GM23338 (cell line): ENCODE measurements around the gene SSH2. TPM values are rescaled to one million over a fixed set of nuclear protein-coding genes. Genes with fewer than 3 reads are reported as not detected.

Experiments
- ATAC-seq: fragments of 200-7000 bp; cut with Tn5 transposase; 3 replicates; pipeline ENCODE4 v1.9.1; 2020
- DNase-seq: peaks from one replicate; pipeline ENCODE4 v3.0.0-alpha.2; 2015; ENCODE audit warnings: low spot score
- H2AFZ ChIP-seq: fragments of 200-600 bp; sonication (generic); 2 replicates; pipeline ENCODE4 v1.8.0; 2016; ENCODE audit warnings: antibody characterized with exemption, mild to moderate bottlenecking, moderate library complexity
- H3F3A ChIP-seq: fragments of 200-600 bp; sonication (generic); replicated peaks from 2 replicates; pipeline ENCODE4 v1.8.0; 2017; ENCODE audit warnings: antibody characterized with exemption, mixed run types, low read depth
- H3K27ac ChIP-seq: fragments of 200-600 bp; sonication (generic); 2 replicates; pipeline ENCODE4 v1.6.1; 2016; ENCODE audit warnings: low read depth
- H3K27me3 ChIP-seq: fragments of 200-600 bp; sonication (generic); 2 replicates; pipeline ENCODE4 v1.8.0; 2016; ENCODE audit warnings: mild to moderate bottlenecking, mixed run types, moderate library complexity; ENCODE audit not compliant: insufficient read depth
- H3K36me3 ChIP-seq: fragments of 200-600 bp; sonication (generic); 2 replicates; pipeline ENCODE4 v1.8.0; 2016; ENCODE audit warnings: mild to moderate bottlenecking; ENCODE audit not compliant: insufficient read depth
- H3K4me1 ChIP-seq: fragments of 200-600 bp; sonication (generic); 2 replicates; pipeline ENCODE4 v1.8.0; 2016; ENCODE audit warnings: mild to moderate bottlenecking, moderate library complexity; ENCODE audit not compliant: insufficient read depth
- H3K4me2 ChIP-seq: fragments of 200-600 bp; sonication (generic); 2 replicates; pipeline ENCODE4 v1.7.1; 2017; ENCODE audit warnings: mixed run types
- H3K4me3 ChIP-seq: fragments of 200-600 bp; sonication (generic); 2 replicates; pipeline ENCODE4 v1.6.1; 2016; ENCODE audit warnings: mixed run types
- H3K79me2 ChIP-seq: fragments of 200-600 bp; sonication (generic); replicated peaks from 2 replicates; pipeline ENCODE4 v1.8.0; 2017; ENCODE audit warnings: mild to moderate bottlenecking; ENCODE audit not compliant: insufficient read depth
- H3K9me2 ChIP-seq: fragments of 200-600 bp; sonication (generic); 2 replicates; pipeline ENCODE4 v1.8.0; 2017; ENCODE audit not compliant: insufficient read depth
- H4K20me1 ChIP-seq: fragments of 200-600 bp; sonication (generic); replicated peaks from 2 replicates; pipeline ENCODE4 v1.8.0; 2017; ENCODE audit warnings: mild to moderate bottlenecking; ENCODE audit not compliant: insufficient read depth
- H3K27ac Mint-ChIP-seq: 2 replicates; pipeline ENCODE4 v1.8.0; 2020; ENCODE audit warnings: inconsistent platforms, mild to moderate bottlenecking, moderate library complexity, mixed read lengths
- H3K27me3 Mint-ChIP-seq: 3 replicates; pipeline ENCODE4 v1.8.0; 2022; ENCODE audit warnings: low read depth, mild to moderate bottlenecking, moderate library complexity, mixed read lengths, inconsistent platforms; ENCODE audit not compliant: insufficient read depth, poor library complexity
- H3K36me3 Mint-ChIP-seq: 3 replicates; pipeline ENCODE4 v1.8.0; 2021; ENCODE audit warnings: low read depth, mild to moderate bottlenecking, inconsistent platforms, moderate library complexity, mixed read lengths
- H3K4me1 Mint-ChIP-seq: 3 replicates; pipeline ENCODE4 v1.8.0; 2020; ENCODE audit warnings: mild to moderate bottlenecking, inconsistent platforms, mixed read lengths
- H3K4me3 Mint-ChIP-seq: 3 replicates; pipeline ENCODE4 v1.8.0; 2021; ENCODE audit warnings: moderate library complexity, mild to moderate bottlenecking, inconsistent platforms, mixed read lengths
- H3K9me3 Mint-ChIP-seq: 3 replicates; pipeline ENCODE4 v1.8.0; 2020; ENCODE audit warnings: moderate library complexity, mild to moderate bottlenecking, inconsistent platforms, mixed read lengths
- CTCF ChIP-seq, 2 experiments: fragments of 200-600 bp in 1 of 2; sonication (generic) in 1 of 2; conservative IDR thresholded peaks; 2 replicates each; pipeline versions ENCODE4 v1.5.1 to v1.6.1; 2016 to 2017; ENCODE audit warnings: antibody characterized with exemption in 2 of 2, low read depth in 2 of 2, mild to moderate bottlenecking in 2 of 2, moderate library complexity in 1 of 2
- ETS1 ChIP-seq: IDR thresholded peaks from 2 replicates; pipeline ENCODE4 v1.6.1; 2016; ENCODE audit warnings: antibody characterized with exemption
- EZH2 ChIP-seq: fragments of 200-600 bp; sonication (generic); IDR thresholded peaks from one replicate; pipeline ENCODE4 v1.8.0; 2017; ENCODE audit warnings: antibody characterized with exemption, mild to moderate bottlenecking, low read depth; ENCODE audit not compliant: unreplicated experiment
- EZH2phosphoT487 ChIP-seq: fragments of 200-600 bp; sonication (generic); IDR thresholded peaks from one replicate; pipeline ENCODE4 v1.8.1; 2018; ENCODE audit warnings: antibody characterized with exemption; ENCODE audit not compliant: unreplicated experiment
- JUNB ChIP-seq: IDR thresholded peaks from one replicate; pipeline ENCODE4 v1.6.1; 2016; ENCODE audit warnings: antibody characterized with exemption; ENCODE audit not compliant: unreplicated experiment
- NANOG ChIP-seq: IDR thresholded peaks from 2 replicates; pipeline ENCODE4 v1.6.1; 2016; ENCODE audit warnings: antibody characterized with exemption, borderline replicate concordance
- POLR2AphosphoS5 ChIP-seq: IDR thresholded peaks from 2 replicates; pipeline ENCODE4 v1.6.1; 2016; ENCODE audit warnings: antibody characterized with exemption, low read depth
- REST ChIP-seq: IDR thresholded peaks from one replicate; pipeline ENCODE4 v1.6.1; 2018; ENCODE audit warnings: antibody characterized with exemption; ENCODE audit not compliant: unreplicated experiment
- STAT1 ChIP-seq: IDR thresholded peaks from one replicate; pipeline ENCODE4 v1.6.1; 2016; ENCODE audit warnings: antibody characterized with exemption; ENCODE audit not compliant: unreplicated experiment
- ZNF114 ChIP-seq: fragments of 250-450 bp; sonication (Bioruptor Pico); IDR thresholded peaks from 2 replicates; pipeline ENCODE4 v1.5.0; 2020; ENCODE audit warnings: mild to moderate bottlenecking, moderate library complexity
- ZNF331 ChIP-seq: fragments of 250-450 bp; sonication (Bioruptor Pico); IDR thresholded peaks from 2 replicates; pipeline ENCODE4 v1.5.0; 2020; ENCODE audit warnings: low read depth, mild to moderate bottlenecking, moderate library complexity
- ZNF462 ChIP-seq: fragments of 250-450 bp; sonication (Bioruptor Pico); IDR thresholded peaks from 2 replicates; pipeline ENCODE4 v1.5.0; 2020; ENCODE audit warnings: mild to moderate bottlenecking, moderate library complexity
- polyA plus RNA-seq: library from polyadenylated mRNA; unstranded; fragments of >200 nt; fragmentation: Nextera tagmentation; extraction: Ambion mirVana; gene quantifications from 2 replicates; pipeline ENCODE4 v1.2.1, GENCODE V29; 2016
- total RNA-seq: library from RNA; depleted of rRNA; stranded (reverse); fragments of >200 nt; shearing (Covaris generic); gene quantifications from 2 replicates; pipeline ENCODE4 v1.2.3, GENCODE V29; 2014

The SSH2 gene
- total and polyA plus RNA-seq, 2 experiments from 2014 or later: 9.9 to 12.1 TPM

- no peak for TF ChIP-seq ETS1
- no peak for TF ChIP-seq CTCF (conservative IDR thresholded peaks at IDR 0.05; ENCODE audit: low read depth in 2 of 2)
- TF ChIP-seq JUNB: no peak
- TF ChIP-seq POLR2AphosphoS5: no peak
- TF ChIP-seq ZNF331 (CRISPR knock-in tag): no peak
- TF ChIP-seq NANOG: no peak
- no peak for TF ChIP-seq STAT1
- no peak for TF ChIP-seq REST
- no peak for TF ChIP-seq EZH2
These were observed 67.1 kb downstream of the SSH2 start (continued) for GRCh38 chr17:29862951-29863350.

GRCh38 chr17:29862127-29862526 is 67.9 kb downstream of the SSH2 start:
- H3K27me3 Mint-ChIP-seq: peaks cover 2% of the 10 kb centered on the region
- H3K36me3 ChIP-seq: no peaks in the 10 kb centered on the region
- ATAC-seq (no peak), DNase-seq (no peak)
- no peak overlapping the region for H3K4me2 ChIP-seq
- no peaks in the 10 kb centered on the region for H4K20me1 ChIP-seq
- H2AFZ ChIP-seq: no peak overlapping the region
- H3K36me3 Mint-ChIP-seq: peaks cover under 1% of the 10 kb centered on the region; the same call in 2 of the 3 replicates
- H3K4me3 Mint-ChIP-seq: no peak overlapping the region
- H3K9me2 ChIP-seq: no peaks in the 10 kb centered on the region
- H3K9me3 Mint-ChIP-seq: peaks cover 5% of the 10 kb centered on the region; the same call in 2 of the 3 replicates
- no peaks in the 10 kb centered on the region for H3K79me2 ChIP-seq
- H3K4me3 ChIP-seq: no peak overlapping the region
- peaks cover 27% of the 10 kb centered on the region for H3K4me1 Mint-ChIP-seq
- no peak overlapping the region for H3K27ac ChIP-seq
- no peaks in the 10 kb centered on the region for H3K27me3 ChIP-seq
- no peak for TF ChIP-seq POLR2AphosphoS5
- TF ChIP-seq ZNF462 (CRISPR knock-in tag): no peak
- no peak for TF ChIP-seq EZH2phosphoT487
- no peak for TF ChIP-seq NANOG
- TF ChIP-seq JUNB: no peak
- no peak for TF ChIP-seq ZNF114
- peaks cover 28% of the 10 kb centered on the region for H3K4me1 ChIP-seq
- no peaks in the 10 kb centered on the region for H3F3A ChIP-seq
- no peak overlapping the region for H3K27ac Mint-ChIP-seq
